NOMO-1 treated with dmso at 0.1 percent for 144 hours (cell line): ENCODE measurements around the gene CCDC85B.
"Not testable (repeated sequence)": the region's sequence is repeated elsewhere in the genome, so short reads cannot be mapped to it uniquely, and the experiment has no call there.

ENCODE experiments used
- DNase-seq: peaks from one replicate; lab custom pipeline; 2025; ENCODE audit not compliant: unreplicated experiment; lab: John Stamatoyannopoulos, UW

Gene CCDC85B

GRCh38 chr11:65890324-65891218 lies at the start of gene CCDC85B:
CCDC85B (plus strand) TSS chr11:65890673; CDS start chr11:65890784, 111 bp downstream.
- peak; percentile 85 for DNase-seq

GRCh38 chr11:65842144-65842543 lies 48.3 kb upstream of the CCDC85B start:
- DNase-seq, result no peak

GRCh38 chr11:65843811-65844210 lies 46.7 kb upstream of the CCDC85B start:
- no peak for DNase-seq

GRCh38 chr11:65844231-65844872 lies 46.1 kb upstream of the CCDC85B start:
- DNase-seq, result no peak

DNA sequence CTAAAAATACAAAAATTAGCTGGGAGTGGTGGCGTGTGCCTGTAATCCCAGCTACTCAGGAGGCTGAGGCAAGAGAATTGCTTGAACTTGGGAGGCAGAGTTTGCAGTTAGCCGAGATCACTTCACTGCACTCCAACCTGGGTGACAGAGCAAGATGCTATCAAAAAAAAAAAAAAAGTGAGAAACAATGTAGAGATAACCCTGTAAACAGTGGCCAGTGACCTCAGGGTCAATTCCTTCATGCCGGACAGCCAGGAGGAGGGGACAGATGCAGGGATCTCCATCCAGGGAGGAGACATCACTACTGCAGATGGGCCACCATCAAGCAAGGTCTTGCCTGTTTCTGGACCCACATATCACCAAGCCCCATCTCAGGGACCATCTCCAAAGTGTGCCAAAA lies 42.7 kb upstream of the CCDC85B start:
- DNase-seq, result no peak

DNA sequence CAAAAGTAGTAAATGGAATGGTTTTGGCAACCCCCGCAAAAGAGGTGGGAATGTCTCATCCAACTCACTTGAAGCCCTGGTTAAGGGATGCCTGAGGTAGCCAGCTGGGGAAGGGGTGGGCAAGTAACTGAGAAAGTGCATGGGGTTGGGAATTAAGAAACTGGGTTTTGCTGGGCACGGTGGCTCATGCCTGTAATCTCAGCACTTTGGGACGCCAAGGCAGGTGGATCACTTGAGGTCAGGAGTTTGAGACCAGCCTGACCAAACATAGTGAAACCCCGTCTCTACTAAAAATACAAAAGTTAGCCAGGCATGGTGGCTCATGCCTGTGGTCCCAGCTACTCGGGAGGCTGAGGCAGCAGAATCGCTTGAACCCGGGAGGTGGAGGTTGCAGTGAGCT lies 41.8 kb upstream of the CCDC85B start:
- DNase-seq, result not testable (repeated sequence)

DNA sequence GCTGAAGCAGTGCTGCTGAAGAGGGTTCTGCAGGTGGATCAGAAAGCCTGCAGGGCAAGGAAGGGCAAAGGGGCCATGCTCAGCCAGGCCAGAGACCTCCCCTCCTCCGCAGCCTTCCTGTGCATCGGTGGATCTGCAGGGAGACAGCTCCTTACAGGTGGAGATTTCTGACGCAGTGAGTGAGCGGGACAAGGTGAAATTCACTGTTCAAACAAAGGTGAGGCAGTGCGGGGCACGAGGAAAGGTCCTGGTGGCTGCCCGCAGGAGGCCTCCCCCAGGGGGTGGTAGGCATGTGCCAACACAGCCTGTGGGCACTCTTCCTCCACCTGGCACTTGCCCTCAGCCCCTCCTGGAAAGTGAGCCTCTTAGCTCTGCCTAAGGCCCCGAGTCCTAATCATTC lies 41.1 kb upstream of the CCDC85B start:
- DNase-seq, result no peak

GRCh38 chr11:65849771-65850216 lies 40.7 kb upstream of the CCDC85B start:
- no peak for DNase-seq

GRCh38 chr11:65850217-65851082 lies 40.0 kb upstream of the CCDC85B start:
- no peak for DNase-seq

DNA sequence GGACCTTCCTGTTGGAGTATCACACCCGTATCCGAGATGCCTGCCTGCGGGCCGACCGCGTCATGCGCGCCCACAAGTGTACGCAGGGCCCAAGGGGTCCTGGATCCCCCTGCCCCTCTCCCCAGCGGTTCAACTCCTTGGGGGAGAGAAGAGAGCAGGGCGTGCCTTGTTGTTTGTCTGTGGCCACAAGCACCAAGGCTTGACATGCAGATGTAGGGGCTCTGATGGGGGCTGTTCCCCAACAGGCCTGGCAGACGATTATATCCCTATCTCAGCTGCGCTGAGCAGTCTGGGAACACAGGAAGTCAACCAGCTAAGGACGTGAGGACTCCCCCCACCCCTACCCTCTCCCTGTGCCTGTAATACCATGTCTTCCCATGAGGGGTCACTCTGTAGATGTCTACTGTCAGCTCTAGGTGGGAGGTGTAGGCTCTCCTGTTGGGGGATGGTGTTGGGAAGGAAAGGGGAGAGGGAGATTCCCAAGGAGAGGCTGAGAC lies 39.3 kb upstream of the CCDC85B start:
- no peak for DNase-seq

DNA sequence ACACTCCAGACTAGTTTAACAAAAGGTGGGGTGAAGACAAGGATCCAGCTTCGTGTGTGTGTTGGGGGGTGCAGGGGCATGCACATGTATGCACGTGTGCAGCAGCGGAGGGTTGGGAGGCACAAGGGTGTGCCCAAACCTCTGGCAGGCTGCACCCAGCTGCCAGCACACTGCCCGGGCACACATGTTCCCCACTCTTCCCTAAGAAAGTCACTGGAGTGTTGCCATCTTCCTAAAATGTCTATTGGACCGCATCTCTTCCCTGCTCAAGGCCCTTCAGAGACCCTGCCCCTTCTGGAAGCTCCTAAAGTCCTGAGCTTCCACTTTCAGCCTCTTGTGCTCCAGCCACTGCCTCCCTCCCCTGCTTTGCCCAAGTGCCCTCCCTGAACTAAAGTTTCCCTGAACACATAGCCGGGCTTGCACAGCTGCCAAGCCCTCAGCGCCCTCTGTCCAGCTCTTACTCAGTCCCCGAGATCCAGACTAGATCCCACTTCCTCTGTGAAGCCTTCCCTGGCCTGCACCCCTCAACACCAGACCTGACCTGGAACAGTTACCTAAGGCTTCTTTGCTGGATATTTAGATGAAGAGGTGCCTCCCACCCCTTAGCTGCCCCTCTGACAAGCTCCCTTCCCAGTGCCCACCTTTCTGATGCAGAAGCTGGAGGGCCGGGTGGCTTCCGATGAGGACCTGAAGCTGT lies 38.5 kb upstream of the CCDC85B start:
- DNase-seq, result no peak

DNA sequence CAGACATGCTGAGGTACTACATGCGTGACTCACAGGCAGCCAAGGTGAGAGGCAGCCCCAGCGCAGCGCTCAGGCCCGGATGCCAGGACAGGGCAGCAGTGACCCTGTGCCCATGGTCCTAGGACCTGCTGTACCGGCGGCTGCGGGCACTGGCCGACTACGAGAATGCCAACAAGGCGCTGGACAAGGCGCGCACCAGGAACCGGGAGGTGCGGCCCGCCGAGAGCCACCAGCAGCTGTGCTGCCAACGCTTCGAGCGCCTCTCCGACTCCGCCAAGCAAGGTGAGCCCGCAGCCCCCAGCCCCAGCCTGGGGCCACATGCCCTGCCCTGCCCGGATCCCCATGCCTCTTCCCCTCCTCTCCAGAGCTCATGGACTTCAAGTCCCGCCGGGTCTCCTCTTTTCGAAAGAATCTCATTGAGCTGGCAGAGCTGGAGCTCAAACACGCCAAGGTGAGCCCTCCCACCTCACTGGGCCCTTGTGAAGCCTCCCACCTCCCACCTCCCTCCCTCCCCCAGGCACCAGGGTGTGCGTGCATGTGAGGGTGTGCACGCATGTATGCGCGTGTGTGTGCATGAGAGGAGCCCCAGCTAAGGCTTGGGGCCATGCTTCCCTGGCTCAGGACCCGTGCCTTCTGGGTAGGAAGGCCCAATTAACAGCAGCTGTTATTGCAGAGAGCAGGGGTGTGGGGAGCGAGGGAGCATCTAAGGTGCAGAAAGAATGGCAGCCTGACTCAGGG lies 37.8 kb upstream of the CCDC85B start:
- DNase-seq, result no peak

- no peak for DNase-seq
These were observed 37.1 kb upstream of the CCDC85B start for GRCh38 chr11:65853246-65853979.

- DNase-seq, result no peak
These were observed 36.3 kb upstream of the CCDC85B start for GRCh38 chr11:65854161-65854592.

GRCh38 chr11:65854852-65855837 lies 35.3 kb upstream of the CCDC85B start:
- no peak for DNase-seq

GRCh38 chr11:65855927-65856363 lies 34.5 kb upstream of the CCDC85B start:
- no peak for DNase-seq

GRCh38 chr11:65856689-65857499 lies 33.6 kb upstream of the CCDC85B start:
- peak; percentile 80 for DNase-seq
